Middle frontal gyrus (tissue), 1 donor: ENCODE data around the gene BBS1.
A peak's percentile ranks its signal among the peaks of the same experiment; 100 is the strongest.
"Not testable (repeated sequence)": the region's sequence is repeated elsewhere in the genome, so short reads cannot be mapped to it uniquely, and the experiment has no call there.

ENCODE experiments used
- DNase-seq: peaks from one replicate; pipeline ENCODE4 v3.0.0-alpha.2; 2015; ENCODE audit warnings: low spot score; ENCODE audit errors: extremely low spot score

BBS1 gene

GRCh38 chr11:66524304-66525040, 14.0 kb downstream of the BBS1 start:
- no peak for DNase-seq

GRCh38 chr11:66529069-66529468, 18.6 kb downstream of the BBS1 start:
- no peak for DNase-seq

- DNase-seq, result no peak
Measured at GRCh38 chr11:66529655-66530054, 19.2 kb downstream of the BBS1 start.

- no peak for DNase-seq
Measured at GRCh38 chr11:66530927-66531709, 20.7 kb downstream of the BBS1 start.

GRCh38 chr11:66531841-66532240, 21.4 kb downstream of the BBS1 start:
- DNase-seq, result no peak

- no peak for DNase-seq
Measured at GRCh38 chr11:66532784-66533183, 22.3 kb downstream of the BBS1 start.

GRCh38 chr11:66539170-66539869, 28.9 kb downstream of the BBS1 start:
- no peak for DNase-seq

- DNase-seq, result no peak
Measured at GRCh38 chr11:66539870-66540213, 29.4 kb downstream of the BBS1 start.

- not testable (repeated sequence) for DNase-seq
Measured at GRCh38 chr11:66540598-66540997, 30.2 kb downstream of the BBS1 start.

- peak; percentile 26 for DNase-seq
Measured at GRCh38 chr11:66541892-66542291, 31.5 kb downstream of the BBS1 start.

GRCh38 chr11:66542362-66542761, 31.9 kb downstream of the BBS1 start:
- no peak for DNase-seq

GRCh38 chr11:66543263-66544107, 33.0 kb downstream of the BBS1 start:
- DNase-seq, result no peak

GRCh38 chr11:66544952-66545351, 34.5 kb downstream of the BBS1 start:
- not testable (repeated sequence) for DNase-seq

- peak; percentile 93 for DNase-seq
Measured at GRCh38 chr11:66545701-66546367, 35.4 kb downstream of the BBS1 start, which contains the start of gene ZDHHC24. ZDHHC24 (minus strand) TSS chr11:66546048; CDS start chr11:66546003, 45 bp downstream.

- DNase-seq, result no peak
Measured at GRCh38 chr11:66546368-66546965, 36.0 kb downstream of the BBS1 start, which contains the start of gene ACTN3. ACTN3 (plus strand) TSS chr11:66546903; CDS start chr11:66546938, 35 bp downstream.

GRCh38 chr11:66546966-66547661, 36.7 kb downstream of the BBS1 start:
- no peak for DNase-seq

GRCh38 chr11:66547662-66548009, 37.2 kb downstream of the BBS1 start:
- no peak for DNase-seq

- DNase-seq, result no peak
Measured at GRCh38 chr11:66548041-66548440, 37.6 kb downstream of the BBS1 start.

- DNase-seq, result no peak
Measured at GRCh38 chr11:66548774-66549630, 38.6 kb downstream of the BBS1 start.
